ENCODE results near the gene CLN5. TPM values are rescaled to one million over a fixed set of nuclear protein-coding genes. Genes with fewer than 3 reads are reported as not detected.

The CLN5 gene
- total RNA-seq, 1 donor from 2014 or later, result 15.0 TPM

- no peaks in the 10 kb centered on the region for H3K27me3 ChIP-seq
- H3K9me3 ChIP-seq, result no peaks in the 10 kb centered on the region
- intact Hi-C loops (cut with DNase I), result loop anchor here (5.0 kb wide), 1 partner anchor 34 kb away; the partner anchor contains the start of gene CLN5
- H3K4me1 ChIP-seq, result peaks cover 57% of the 10 kb centered on the region
- peak overlapping the region; percentile 100 for H3K27ac ChIP-seq
- peak overlapping the region; percentile 89 to 99 for H3K4me3 ChIP-seq
- no peak for TF ChIP-seq POLR2A (IDR thresholded peaks at IDR 0.05)
- TF ChIP-seq POLR2AphosphoS5 (IDR thresholded peaks at IDR 0.05; ENCODE audit: insufficient read depth in 1 of 2, low read depth in 1 of 2), result peak in 1 of 2 donors; percentile 50
- peak in 1 of 2 donors; percentile 92 for DNase-seq (ENCODE audit: extremely low spot score in 2 of 2)
- H3K36me3 ChIP-seq, result peaks cover 0 to 3% of the 10 kb centered on the region in 2 donors
Observed at GRCh38 chr13:77026255-77026860, 34.5 kb downstream of the CLN5 start.

- Histone ChIP-seq H3K27me3 (no peaks in the 10 kb centered on the region), H3K9me3 (no peaks in the 10 kb centered on the region), H3K27ac (peak within 1 kb of the TSS; percentile 100), H3K4me3 (peak within 1 kb of the TSS; percentile 89 to 99), H3K36me3 (no peaks in the 10 kb centered on the region), H3K4me1 (peaks cover 50% of the 10 kb centered on the region)
- intact Hi-C loops (cut with DNase I), result loop anchor here (5.0 kb wide), 1 partner anchor 35 kb away; the partner anchor contains the start of gene CLN5
- peak in 1 of 2 donors; percentile 66 for TF ChIP-seq POLR2A (IDR thresholded peaks at IDR 0.05)
- no peak for TF ChIP-seq CTCF (IDR thresholded peaks at IDR 0.05)
- peak; percentile 25 to 82 for TF ChIP-seq POLR2AphosphoS5 (IDR thresholded peaks at IDR 0.05; ENCODE audit: insufficient read depth in 1 of 2, low read depth in 1 of 2)
- DNase-seq (ENCODE audit: extremely low spot score in 2 of 2), result peak in 1 of 2 donors; percentile 91
Observed at GRCh38 chr13:77026861-77027621, 35.2 kb downstream of the CLN5 start, which contains the start of gene FBXL3. Gene FBXL3, minus strand, starts transcription at chr13:77027159. Its CDS starts 5,299 bp downstream, at chr13:77021860.

GRCh38 chr13:77028202-77028601 lies 36.3 kb downstream of the CLN5 start:
- no peak for DNase-seq (ENCODE audit: extremely low spot score in 2 of 2)
- TF ChIP-seq POLR2AphosphoS5 (IDR thresholded peaks at IDR 0.05; ENCODE audit: insufficient read depth in 1 of 2, low read depth in 1 of 2), result no peak
- TF ChIP-seq CTCF (IDR thresholded peaks at IDR 0.05), result no peak
- TF ChIP-seq POLR2A (IDR thresholded peaks at IDR 0.05), result no peak
- Histone ChIP-seq H3K4me1 (peaks cover 39% of the 10 kb centered on the region), H3K9me3 (no peaks in the 10 kb centered on the region), H3K27me3 (no peaks in the 10 kb centered on the region), H3K36me3 (no peaks in the 10 kb centered on the region), H3K27ac (peak overlapping the region; percentile 100), H3K4me3 (peak overlapping the region; percentile 89 to 99)
- intact Hi-C loops (cut with DNase I), result loop anchor here (5.0 kb wide), 1 partner anchor 36 kb away; the partner anchor contains the start of gene CLN5

- H3K9me3 ChIP-seq, result no peaks in the 10 kb centered on the region
- H3K27ac ChIP-seq, result no peak overlapping the region
- H3K4me3 ChIP-seq, result no peak overlapping the region
- DNase-seq (ENCODE audit: extremely low spot score in 2 of 2), result no peak
- H3K36me3 ChIP-seq, result no peaks in the 10 kb centered on the region
- H3K27me3 ChIP-seq, result no peaks in the 10 kb centered on the region
- no peak for TF ChIP-seq POLR2A (IDR thresholded peaks at IDR 0.05)
- no peak for TF ChIP-seq CTCF (IDR thresholded peaks at IDR 0.05)
- TF ChIP-seq POLR2AphosphoS5 (IDR thresholded peaks at IDR 0.05; ENCODE audit: insufficient read depth in 1 of 2, low read depth in 1 of 2), result no peak
- H3K4me1 ChIP-seq, result peaks cover 27% of the 10 kb centered on the region
- intact Hi-C loops (cut with DNase I), result loop anchor here (5.0 kb wide), 1 partner anchor 37 kb away; the partner anchor contains the start of gene CLN5
Observed at GRCh38 chr13:77029436-77029835, 37.6 kb downstream of the CLN5 start.

GRCh38 chr13:77031656-77032243 lies 39.9 kb downstream of the CLN5 start:
- TF ChIP-seq POLR2AphosphoS5 (IDR thresholded peaks at IDR 0.05; ENCODE audit: insufficient read depth in 1 of 2, low read depth in 1 of 2) (no peak), CTCF (IDR thresholded peaks at IDR 0.05) (no peak), POLR2A (IDR thresholded peaks at IDR 0.05) (no peak)
- H3K4me1 ChIP-seq, result peaks cover 16% of the 10 kb centered on the region
- intact Hi-C loops (cut with DNase I), result no loop called here
- H3K27ac ChIP-seq, result no peak overlapping the region
- no peak overlapping the region for H3K4me3 ChIP-seq
- H3K9me3 ChIP-seq, result no peaks in the 10 kb centered on the region
- H3K36me3 ChIP-seq, result no peaks in the 10 kb centered on the region
- no peaks in the 10 kb centered on the region for H3K27me3 ChIP-seq
- no peak for DNase-seq (ENCODE audit: extremely low spot score in 2 of 2)

Measured in vagina (tissue), 2 donors.